Vagina (tissue), 2 donors: Measurements from ENCODE around the gene ADAMTS18.

Experiments used
- POLR2A ChIP-seq, 2 donors: fragments of 450-650 bp; IDR thresholded peaks; one replicate each; pipeline ENCODE4 v1.6.1; 2017; ENCODE audit warnings: antibody characterized with exemption in 2 of 2, mild to moderate bottlenecking in 2 of 2, moderate library complexity in 2 of 2
- TF ChIP-seq, protein P1 (sequence below), 3 experiments: fragments of 450-650 bp in 2 of 3; fragments of 200-600 bp in 1 of 3; sonication (generic) in 1 of 3; IDR thresholded peaks; one replicate each; pipeline ENCODE4 v1.5.1; 2017 to 2019; ENCODE audit warnings: antibody characterized with exemption in 3 of 3, mild to moderate bottlenecking in 2 of 3, moderate library complexity in 2 of 3

DNA sequence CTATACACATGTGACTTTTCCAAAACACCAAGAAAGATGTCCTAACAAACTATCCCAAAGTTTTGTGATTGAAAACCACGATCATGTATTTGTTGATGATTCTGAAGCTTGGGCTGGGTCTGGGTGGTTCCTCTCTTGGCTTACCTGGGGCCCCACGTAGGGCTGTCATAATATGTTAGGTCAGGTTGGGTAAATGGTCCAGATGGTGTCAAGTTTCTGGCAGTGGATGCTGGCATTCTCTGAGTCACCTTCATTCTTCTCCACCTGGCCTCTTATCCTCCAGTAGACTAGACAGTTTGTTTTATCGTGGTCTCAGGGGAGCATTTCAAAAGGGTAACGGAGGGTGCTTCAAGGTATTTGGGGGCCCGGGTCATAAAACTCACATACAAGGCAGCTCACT is 196.2 kb downstream of the ADAMTS18 start:
- no peak for TF ChIP-seq POLR2A (IDR thresholded peaks at IDR 0.05)
- TF ChIP-seq, protein P1, sequence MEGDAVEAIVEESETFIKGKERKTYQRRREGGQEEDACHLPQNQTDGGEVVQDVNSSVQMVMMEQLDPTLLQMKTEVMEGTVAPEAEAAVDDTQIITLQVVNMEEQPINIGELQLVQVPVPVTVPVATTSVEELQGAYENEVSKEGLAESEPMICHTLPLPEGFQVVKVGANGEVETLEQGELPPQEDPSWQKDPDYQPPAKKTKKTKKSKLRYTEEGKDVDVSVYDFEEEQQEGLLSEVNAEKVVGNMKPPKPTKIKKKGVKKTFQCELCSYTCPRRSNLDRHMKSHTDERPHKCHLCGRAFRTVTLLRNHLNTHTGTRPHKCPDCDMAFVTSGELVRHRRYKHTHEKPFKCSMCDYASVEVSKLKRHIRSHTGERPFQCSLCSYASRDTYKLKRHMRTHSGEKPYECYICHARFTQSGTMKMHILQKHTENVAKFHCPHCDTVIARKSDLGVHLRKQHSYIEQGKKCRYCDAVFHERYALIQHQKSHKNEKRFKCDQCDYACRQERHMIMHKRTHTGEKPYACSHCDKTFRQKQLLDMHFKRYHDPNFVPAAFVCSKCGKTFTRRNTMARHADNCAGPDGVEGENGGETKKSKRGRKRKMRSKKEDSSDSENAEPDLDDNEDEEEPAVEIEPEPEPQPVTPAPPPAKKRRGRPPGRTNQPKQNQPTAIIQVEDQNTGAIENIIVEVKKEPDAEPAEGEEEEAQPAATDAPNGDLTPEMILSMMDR (IDR thresholded peaks at IDR 0.05), result no peak
